Measurements from ENCODE around the gene DENND5B. TPM values are rescaled to one million over a fixed set of nuclear protein-coding genes. Genes with fewer than 3 reads are reported as not detected.

The DENND5B gene
- 1 to 10 TPM; 1.6 to 9.7 (median 5.8) TPM for total RNA-seq

GRCh38 chr12:31590642-31591379 is at the start of gene DENND5B:
TSS of gene DENND5B (minus strand) at chr12:31591136. CDS start at chr12:31590832, 304 bp downstream.
- Histone ChIP-seq H3K27me3 (no peaks in the 10 kb centered on the region), H3K4me1 (peaks cover 22% of the 10 kb centered on the region), H3K27ac (peak within 1 kb of the TSS; percentile 86), H3K4me3 (peak within 1 kb of the TSS; percentile 86), H3K36me3 (no peaks in the 10 kb centered on the region), H3K9me3 (no peaks in the 10 kb centered on the region)
- WGBS = 0% methylated on average over 1 of the region's 117 CpGs
- peak in 1 of 2 donors; percentile 69 for DNase-seq (ENCODE audit: low spot score in 2 of 2)
- TF ChIP-seq EP300 (IDR thresholded peaks at IDR 0.05) (no peak), POLR2A (IDR thresholded peaks at IDR 0.05) (no peak), POLR2AphosphoS5 (IDR thresholded peaks at IDR 0.05) (no peak), CTCF (IDR thresholded peaks at IDR 0.05) (no peak)

- H3K9me3 ChIP-seq = no peaks in the 10 kb centered on the region
- H3K27me3 ChIP-seq = no peaks in the 10 kb centered on the region
- H3K4me1 ChIP-seq = peaks cover 4% of the 10 kb centered on the region
- 75% methylated on average over 1 of the region's 1 CpG for WGBS
- no peak for DNase-seq (ENCODE audit: low spot score in 2 of 2)
- no peak overlapping the region for H3K27ac ChIP-seq
- no peak overlapping the region for H3K4me3 ChIP-seq
- no peaks in the 10 kb centered on the region for H3K36me3 ChIP-seq
- no peak for TF ChIP-seq POLR2A (IDR thresholded peaks at IDR 0.05)
- TF ChIP-seq EP300 (IDR thresholded peaks at IDR 0.05) = no peak
- no peak for TF ChIP-seq POLR2AphosphoS5 (IDR thresholded peaks at IDR 0.05)
- no peak for TF ChIP-seq CTCF (IDR thresholded peaks at IDR 0.05)
Measured at GRCh38 chr12:31634620-31635019, 43.7 kb upstream of the DENND5B start.

GRCh38 chr12:31633464-31633863 is 42.5 kb upstream of the DENND5B start:
- DNase-seq (ENCODE audit: low spot score in 2 of 2) = no peak

GRCh38 chr12:31631809-31632208 is 40.9 kb upstream of the DENND5B start:
- DNase-seq (ENCODE audit: low spot score in 2 of 2) = no peak
- WGBS = 90% methylated on average over 12 of the region's 12 CpGs
- no peaks in the 10 kb centered on the region for H3K9me3 ChIP-seq

More at GRCh38 chr12:31633464-31633863, 42.5 kb upstream of the DENND5B start:
- H3K4me1 ChIP-seq = peaks cover 4% of the 10 kb centered on the region
- no peaks in the 10 kb centered on the region for H3K9me3 ChIP-seq
- H3K27me3 ChIP-seq = no peaks in the 10 kb centered on the region
- 81% methylated on average over 4 of the region's 4 CpGs for WGBS
- no peaks in the 10 kb centered on the region for H3K36me3 ChIP-seq
- no peak overlapping the region for H3K27ac ChIP-seq
- no peak for TF ChIP-seq POLR2A (IDR thresholded peaks at IDR 0.05)
- no peak for TF ChIP-seq CTCF (IDR thresholded peaks at IDR 0.05)
- TF ChIP-seq POLR2AphosphoS5 (IDR thresholded peaks at IDR 0.05) = no peak
- TF ChIP-seq EP300 (IDR thresholded peaks at IDR 0.05) = no peak
- no peak overlapping the region for H3K4me3 ChIP-seq

More at GRCh38 chr12:31631809-31632208, 40.9 kb upstream of the DENND5B start:
- Histone ChIP-seq H3K27ac (no peak overlapping the region), H3K4me3 (no peak overlapping the region), H3K4me1 (peaks cover 4% of the 10 kb centered on the region), H3K27me3 (no peaks in the 10 kb centered on the region), H3K36me3 (no peaks in the 10 kb centered on the region)
- TF ChIP-seq EP300 (IDR thresholded peaks at IDR 0.05) (no peak), CTCF (IDR thresholded peaks at IDR 0.05) (no peak), POLR2AphosphoS5 (IDR thresholded peaks at IDR 0.05) (no peak), POLR2A (IDR thresholded peaks at IDR 0.05) (no peak)

All from suprapubic skin (tissue), 4 donors.